Measurements from ENCODE around the gene SGCD. TPM values are rescaled to one million over a fixed set of nuclear protein-coding genes. Genes with fewer than 3 reads are reported as not detected.

The SGCD gene
- total RNA-seq, 1 experiment from 2014 or later: not detected

GRCh38 chr5:156340893-156341292, 13.9 kb downstream of the SGCD start:
- intact Hi-C loops (cut with micrococcal nuclease; ENCODE audit: unreplicated experiment) (no loop called here), in situ Hi-C loops (cut with HindIII; ENCODE audit: low pct_unique_long_range_greater_than_20kb, low sequenced_read_pairs) (no loop called here)
- no peaks in the 10 kb centered on the region for H3K9me3 ChIP-seq (ENCODE audit: control insufficient read depth, insufficient read depth, low read depth, low read length)
- H3K36me3 ChIP-seq (ENCODE audit: control insufficient read depth, insufficient read depth, low read length): no peaks in the 10 kb centered on the region
- H3K4me1 ChIP-seq (ENCODE audit: control insufficient read depth, insufficient read depth, low read length): no peaks in the 10 kb centered on the region
- no peak overlapping the region for H3K27ac ChIP-seq (ENCODE audit: low read length)
- BruUV-seq (replicated peaks): no TSS peak
- ChIA-PET POLR2A (no interaction called here), CTCF (no interaction called here)
- no peaks in the 10 kb centered on the region for H3K27me3 ChIP-seq (ENCODE audit: control insufficient read depth, insufficient read depth, low read length)
- H3K4me3 ChIP-seq (ENCODE audit: low read depth in 2 of 2, low read length in 2 of 2): no peak overlapping the region
- ATAC-seq (no peak), DNase-seq (ENCODE audit: low read depth, low spot score) (no peak)
- TF ChIP-seq REST (IDR thresholded peaks at IDR 0.05; ENCODE audit: insufficient read depth in 1 of 2, low read depth in 2 of 2, low read length in 1 of 2) (no peak), TCF7L2 (IDR thresholded peaks at IDR 0.05; ENCODE audit: low read depth, low read length) (no peak), SIN3A (IDR thresholded peaks at IDR 0.05; ENCODE audit: borderline replicate concordance, insufficient read depth, low read depth, low read length) (no peak), CTCF (IDR thresholded peaks at IDR 0.05) (no peak), POLR2AphosphoS5 (IDR thresholded peaks at IDR 0.05; ENCODE audit: low read depth, low read length) (no peak)

- ATAC-seq (no peak), DNase-seq (ENCODE audit: low read depth, low spot score) (no peak)
- Histone ChIP-seq H3K9me3 (ENCODE audit: control insufficient read depth, insufficient read depth, low read depth, low read length) (no peaks in the 10 kb centered on the region), H3K4me3 (ENCODE audit: low read depth in 2 of 2, low read length in 2 of 2) (no peak overlapping the region), H3K36me3 (ENCODE audit: control insufficient read depth, insufficient read depth, low read length) (no peaks in the 10 kb centered on the region), H3K4me1 (ENCODE audit: control insufficient read depth, insufficient read depth, low read length) (no peaks in the 10 kb centered on the region), H3K27me3 (ENCODE audit: control insufficient read depth, insufficient read depth, low read length) (no peaks in the 10 kb centered on the region), H3K27ac (ENCODE audit: low read length) (no peak overlapping the region)
- in situ Hi-C loops (cut with HindIII; ENCODE audit: low pct_unique_long_range_greater_than_20kb, low sequenced_read_pairs): no loop called here
- intact Hi-C loops (cut with micrococcal nuclease; ENCODE audit: unreplicated experiment): no loop called here
- CTCF ChIA-PET: no interaction called here
- TF ChIP-seq SIN3A (IDR thresholded peaks at IDR 0.05; ENCODE audit: borderline replicate concordance, insufficient read depth, low read depth, low read length): no peak
- POLR2A ChIA-PET: interaction anchor here (0.6 kb wide), 1 partner anchor 20 kb away, joined by 5 read pairs; no protein-coding TSS in a partner anchor
- BruUV-seq (replicated peaks): no TSS peak
Measured at GRCh38 chr5:156350256-156350655, 23.3 kb downstream of the SGCD start.

GRCh38 chr5:156351423-156351822, 24.5 kb downstream of the SGCD start:
- no peak for ATAC-seq
- H3K4me1 ChIP-seq (ENCODE audit: control insufficient read depth, insufficient read depth, low read length): no peaks in the 10 kb centered on the region
- no peak overlapping the region for H3K4me3 ChIP-seq (ENCODE audit: low read depth in 2 of 2, low read length in 2 of 2)
- DNase-seq (ENCODE audit: low read depth, low spot score): no peak
- CTCF ChIA-PET: no interaction called here
- no TSS peak for BruUV-seq (replicated peaks)
- in situ Hi-C loops (cut with HindIII; ENCODE audit: low pct_unique_long_range_greater_than_20kb, low sequenced_read_pairs) (no loop called here), intact Hi-C loops (cut with micrococcal nuclease; ENCODE audit: unreplicated experiment) (no loop called here)
- H3K36me3 ChIP-seq (ENCODE audit: control insufficient read depth, insufficient read depth, low read length): no peaks in the 10 kb centered on the region
- no peaks in the 10 kb centered on the region for H3K9me3 ChIP-seq (ENCODE audit: control insufficient read depth, insufficient read depth, low read depth, low read length)
- POLR2A ChIA-PET: no interaction called here
- no peak overlapping the region for H3K27ac ChIP-seq (ENCODE audit: low read length)
- TF ChIP-seq POLR2AphosphoS5 (IDR thresholded peaks at IDR 0.05; ENCODE audit: low read depth, low read length): no peak
- no peak for TF ChIP-seq TCF7L2 (IDR thresholded peaks at IDR 0.05; ENCODE audit: low read depth, low read length)
- TF ChIP-seq SIN3A (IDR thresholded peaks at IDR 0.05; ENCODE audit: borderline replicate concordance, insufficient read depth, low read depth, low read length): no peak
- TF ChIP-seq REST (IDR thresholded peaks at IDR 0.05; ENCODE audit: insufficient read depth in 1 of 2, low read depth in 2 of 2, low read length in 1 of 2): no peak
- no peak for TF ChIP-seq CTCF (IDR thresholded peaks at IDR 0.05)
- no peaks in the 10 kb centered on the region for H3K27me3 ChIP-seq (ENCODE audit: control insufficient read depth, insufficient read depth, low read length)

All from Panc1 (cell line).